Left kidney (tissue), 2 donors: Measurements from ENCODE around the gene GFAP. TPM values are rescaled to one million over a fixed set of nuclear protein-coding genes. Genes with fewer than 3 reads are reported as not detected.

Experiments used
- DNase-seq: peaks from one replicate; pipeline ENCODE4 v3.0.0-alpha.2; 2013
- polyA plus RNA-seq: library from polyadenylated mRNA; unstranded; fragments of 120-200 nt; gene quantifications from one replicate; pipeline ENCODE4 v1.2.1, GENCODE V29; 2013; ENCODE audit not compliant: insufficient read length

The GFAP gene
- polyA plus RNA-seq, 1 donor = 0.58 TPM

- no peak for DNase-seq
Measured at GRCh38 chr17:44863061-44863918, 52.0 kb downstream of the GFAP start.

- no peak for DNase-seq
Measured at GRCh38 chr17:44862278-44862914, 52.9 kb downstream of the GFAP start.

- no peak for DNase-seq
Measured at GRCh38 chr17:44859701-44860100, 55.6 kb downstream of the GFAP start.

- DNase-seq = peak; percentile 49
Measured at GRCh38 chr17:44854192-44854591, 61.1 kb downstream of the GFAP start.

Other genes starting within 250 kb of the GFAP start
- gene CCDC43, start 225.7 kb downstream of the GFAP start, polyA plus RNA-seq = 41.2 TPM
- gene DBF4B, start 206.8 kb downstream of the GFAP start, polyA plus RNA-seq = 21.6 TPM
- 2.8 TPM for gene ADAM11, start 156.5 kb downstream of the GFAP start, polyA plus RNA-seq
- gene GJC1, start 85.2 kb downstream of the GFAP start, polyA plus RNA-seq = 30.3 TPM
- 1.4 TPM for gene HIGD1B, start 67.6 kb downstream of the GFAP start, polyA plus RNA-seq
- 132 TPM for gene EFTUD2, start 16.1 kb downstream of the GFAP start, polyA plus RNA-seq
- gene KIF18B, start 32.3 kb upstream of the GFAP start, polyA plus RNA-seq = 19.7 TPM
- 0.91 TPM for gene C1QL1, start 52.8 kb upstream of the GFAP start, polyA plus RNA-seq
- 55.3 TPM for gene DCAKD, start 136.1 kb upstream of the GFAP start, polyA plus RNA-seq
- 71.5 TPM for gene NMT1, start 145.8 kb upstream of the GFAP start, polyA plus RNA-seq
- gene PLCD3, start 217.0 kb upstream of the GFAP start, polyA plus RNA-seq = 20.5 TPM
- gene ACBD4, start 220.2 kb upstream of the GFAP start, polyA plus RNA-seq = 11.8 TPM
- gene HEXIM1, start 233.0 kb upstream of the GFAP start, polyA plus RNA-seq = 43.8 TPM
- 11.3 TPM for gene HEXIM2, start 246.4 kb upstream of the GFAP start, polyA plus RNA-seq